Activated gamma-delta T cell treated with Interleukin-2 at 50 U/mL for 16 hours (primary cell): ENCODE data around the gene CCDC12.
A peak's percentile ranks its signal among the peaks of the same experiment; 100 is the strongest.

Experiments
- DNase-seq: peaks from one replicate; pipeline ENCODE4 v3.0.0-alpha.2; 2020

The CCDC12 gene

GRCh38 chr3:46935168-46935858 lies 41.2 kb downstream of the CCDC12 start:
- DNase-seq: no peak

GRCh38 chr3:46934498-46935167 lies 41.9 kb downstream of the CCDC12 start:
- no peak for DNase-seq

- DNase-seq: no peak
These were observed 42.5 kb downstream of the CCDC12 start for GRCh38 chr3:46934072-46934471.

- DNase-seq: no peak
These were observed 43.3 kb downstream of the CCDC12 start for GRCh38 chr3:46933261-46933660.

GRCh38 chr3:46932455-46933225 lies 43.9 kb downstream of the CCDC12 start:
- no peak for DNase-seq

- DNase-seq: no peak
These were observed 44.8 kb downstream of the CCDC12 start for GRCh38 chr3:46931631-46932331.

- no peak for DNase-seq
These were observed 45.6 kb downstream of the CCDC12 start for GRCh38 chr3:46930945-46931403.

- DNase-seq: no peak
These were observed 46.2 kb downstream of the CCDC12 start for GRCh38 chr3:46930166-46930944.

GRCh38 chr3:46929324-46929723 lies 47.2 kb downstream of the CCDC12 start:
- DNase-seq: no peak

GRCh38 chr3:46928282-46928681 lies 48.3 kb downstream of the CCDC12 start:
- DNase-seq: no peak

GRCh38 chr3:46927718-46928073 lies 48.8 kb downstream of the CCDC12 start:
- DNase-seq: no peak

GRCh38 chr3:46926871-46927717 lies 49.5 kb downstream of the CCDC12 start:
- peak; percentile 30 for DNase-seq

GRCh38 chr3:46926447-46926846 lies 50.1 kb downstream of the CCDC12 start:
- DNase-seq: no peak

- DNase-seq: no peak
These were observed 50.5 kb downstream of the CCDC12 start for GRCh38 chr3:46926039-46926438.

GRCh38 chr3:46925585-46925934 lies 51.0 kb downstream of the CCDC12 start:
- DNase-seq: no peak

- no peak for DNase-seq
These were observed 51.5 kb downstream of the CCDC12 start for GRCh38 chr3:46924921-46925584.

- peak; percentile 29 for DNase-seq
These were observed 52.8 kb downstream of the CCDC12 start for GRCh38 chr3:46923559-46924350.

- no peak for DNase-seq
These were observed 53.5 kb downstream of the CCDC12 start for GRCh38 chr3:46922871-46923558.

GRCh38 chr3:46922426-46922825 lies 54.1 kb downstream of the CCDC12 start:
- no peak for DNase-seq
